Ovary (tissue), 9 donors: Measurements from ENCODE around the gene PLSCR1. TPM values are rescaled to one million over a fixed set of nuclear protein-coding genes. Genes with fewer than 3 reads are reported as not detected.

Experiments used
- DNase-seq, 5 donors: peaks; one replicate each; pipeline ENCODE4 v3.0.0-alpha.2; 2019 to 2020
- H3K27ac ChIP-seq, 2 donors: fragments of 200-600 bp; one replicate each; pipeline versions ENCODE4 v1.5.1 to v1.8.0; 2019 to 2022
- H3K27me3 ChIP-seq: fragments of 200-600 bp; one replicate; pipeline ENCODE4 v1.8.0; 2022
- H3K36me3 ChIP-seq: fragments of 200-600 bp; sonication (generic); one replicate; pipeline ENCODE4 v1.5.1; 2019
- H3K4me1 ChIP-seq: one replicate; pipeline ENCODE4 v1.8.1; 2013; ENCODE audit warnings: mild to moderate bottlenecking, moderate library complexity; ENCODE audit not compliant: insufficient read depth
- H3K4me3 ChIP-seq: fragments of 200-600 bp; sonication (generic); one replicate; pipeline ENCODE4 v1.5.1; 2017
- H3K9me3 ChIP-seq, 2 donors: fragments of 200-600 bp in 1 of 2; sonication (generic) in 1 of 2; one replicate each; pipeline versions ENCODE4 v1.5.1 to v1.8.1; 2013 to 2019; ENCODE audit warnings: mild to moderate bottlenecking in 1 of 2, moderate library complexity in 1 of 2
- CTCF ChIP-seq, 3 donors: fragments of 450-650 bp in 2 of 3; fragments of 200-600 bp in 1 of 3; IDR thresholded peaks; one replicate each; pipeline versions ENCODE4 v1.5.1 to v1.8.0; 2016 to 2022; ENCODE audit warnings: antibody characterized with exemption in 3 of 3, mild to moderate bottlenecking in 1 of 3
- EP300 ChIP-seq: sonication (generic); formaldehyde crosslinking; IDR thresholded peaks from one replicate; pipeline ENCODE4 v1.6.1; 2017; ENCODE audit warnings: antibody characterized with exemption
- POLR2A ChIP-seq: fragments of 450-650 bp; IDR thresholded peaks from one replicate; pipeline ENCODE4 v1.6.1; 2017; ENCODE audit warnings: antibody characterized with exemption, mild to moderate bottlenecking, moderate library complexity
- WGBS, 3 donors: extraction: QIAGEN DNeasy Blood & Tissue Kit in 1 of 3; methylation state at CpG; one replicate each; pipeline versions ENCODE4 v1.1.5 to v1.1.7; 2013 to 2017; 5-methylcytosine and 5-hydroxymethylcytosine counted together
- intact Hi-C, 4 donors: fragments of 100-400 bp; cut with DNase I; formaldehyde crosslinking; loops; one replicate each; pipeline versions ENCODE4 v1.11.0 to v1.15.1; 2022 to 2023
- polyA plus RNA-seq, 2 donors: library from polyadenylated mRNA; stranded (reverse); fragments of 200-250 nt in 1 of 2; fragments of 350-450 nt in 1 of 2; fragmentation: Illumina TruSeq in 1 of 2; extraction: RNeasy Lipid Tissue Mini Kit (QIAGEN cat#74804) in 1 of 2; gene quantifications; one replicate each; pipeline ENCODE4 v1.2.3, GENCODE V29; 2013 to 2014
- total RNA-seq, 7 donors: library from RNA; depleted of rRNA in 2 of 7; stranded (reverse); fragments of >200 nt in 2 of 7; fragmentation: NEBNext Ultra II Directional in 3 of 7; extraction: Animal tissue kit (Norgen Biotek cat#: 25700) in 3 of 7; gene quantifications; one replicate each; pipeline versions ENCODE4 v1.1.0 to v1.2.4, GENCODE V29; 2016 to 2023
- donor health status: DM: no; HTN: no; CAD: no; lungs with moderate emphysema.
- donor health status: DM: no; HTN: no; CAD: no.
- donor health status: Bipolar disorder and iron deficiency.
- donor health status: DM: yes; HTN: yes; CAD: no.
- donor health status: DM: no; HTN: no; CAD: no.
- donor health status: DM: yes; HTN: yes; CAD: no.

Gene PLSCR1
- total and polyA plus RNA-seq, 9 donors, result 56.6 to 156 (median 109) TPM

- Histone ChIP-seq H3K4me1 (no peaks in the 10 kb centered on the region), H3K27me3 (no peaks in the 10 kb centered on the region), H3K27ac (no peak overlapping the region), H3K36me3 (no peaks in the 10 kb centered on the region), H3K9me3 (no peaks in the 10 kb centered on the region), H3K4me3 (no peak overlapping the region)
- WGBS, 3 donors, result 0 to 90% (median 83%) methylated on average over 1 of the region's 1 CpG
- intact Hi-C loops, result no loop called here
- TF ChIP-seq CTCF (IDR thresholded peaks at IDR 0.05) (no peak), EP300 (no peak), POLR2A (no peak)
- DNase-seq, result no peak
Observed at GRCh38 chr3:146496251-146496650, 48.2 kb downstream of the PLSCR1 start.

GRCh38 chr3:146493761-146494160 is 50.6 kb downstream of the PLSCR1 start:
- 88 to 92% (median 89%) methylated on average over 2 of the region's 2 CpGs for WGBS, 3 donors
- TF ChIP-seq EP300, result no peak
- TF ChIP-seq CTCF (IDR thresholded peaks at IDR 0.05), result no peak
- no peak for TF ChIP-seq POLR2A
- no peak for DNase-seq
- Histone ChIP-seq H3K4me1 (no peaks in the 10 kb centered on the region), H3K36me3 (no peaks in the 10 kb centered on the region), H3K27me3 (no peaks in the 10 kb centered on the region), H3K4me3 (no peak overlapping the region), H3K9me3 (no peaks in the 10 kb centered on the region), H3K27ac (no peak overlapping the region)
- intact Hi-C loops, result no loop called here

DNA sequence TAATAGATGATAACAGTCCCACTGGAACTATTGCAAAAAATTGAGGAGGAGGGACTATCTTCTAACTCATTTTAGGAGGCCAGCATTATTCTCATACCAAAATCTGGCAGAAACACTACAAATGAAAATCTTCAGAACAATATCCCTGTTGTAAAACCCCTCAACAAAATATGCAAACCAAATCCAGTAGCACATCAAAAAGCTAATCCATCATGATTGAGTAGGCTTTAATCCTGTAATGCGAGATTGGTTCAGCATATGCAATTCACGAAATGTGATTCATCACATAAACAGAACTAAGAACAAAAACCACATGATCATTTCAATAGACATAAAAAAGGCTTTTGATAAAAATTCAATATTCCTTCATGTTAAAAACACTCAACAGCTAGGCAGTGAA is 51.2 kb downstream of the PLSCR1 start:
- TF ChIP-seq POLR2A (no peak), CTCF (IDR thresholded peaks at IDR 0.05) (no peak), EP300 (no peak)
- H3K36me3 ChIP-seq, result no peaks in the 10 kb centered on the region
- intact Hi-C loops, result no loop called here
- no peaks in the 10 kb centered on the region for H3K9me3 ChIP-seq
- no peak for DNase-seq
- 85 to 91% (median 89%) methylated on average over 2 of the region's 2 CpGs for WGBS, 3 donors
- no peaks in the 10 kb centered on the region for H3K4me1 ChIP-seq
- no peak overlapping the region for H3K4me3 ChIP-seq
- no peak overlapping the region for H3K27ac ChIP-seq
- H3K27me3 ChIP-seq, result no peaks in the 10 kb centered on the region

DNA sequence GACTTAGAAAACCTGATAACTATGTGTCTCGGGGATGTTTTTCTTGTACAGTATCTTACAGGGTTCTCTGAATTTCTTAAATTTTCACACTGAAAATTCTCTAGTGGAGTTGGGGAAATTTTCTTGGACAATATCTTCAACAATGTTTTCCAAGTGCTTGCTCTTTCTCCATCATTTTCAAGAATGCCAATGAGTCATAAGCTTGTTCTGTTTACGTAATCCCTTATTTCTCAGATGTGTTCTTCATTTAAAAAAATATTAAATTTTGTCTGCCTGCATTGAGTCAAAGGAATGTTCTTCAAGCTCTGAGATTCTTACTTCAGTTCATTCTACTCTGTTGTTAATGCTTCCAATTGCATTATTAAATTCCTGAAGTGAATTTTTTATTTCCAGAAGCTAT is 53.1 kb downstream of the PLSCR1 start:
- no peaks in the 10 kb centered on the region for H3K4me1 ChIP-seq
- H3K27me3 ChIP-seq, result no peaks in the 10 kb centered on the region
- no peak for DNase-seq
- TF ChIP-seq CTCF (IDR thresholded peaks at IDR 0.05) (no peak), EP300 (no peak), POLR2A (no peak)
- H3K27ac ChIP-seq, result no peak overlapping the region
- no peaks in the 10 kb centered on the region for H3K36me3 ChIP-seq
- no peaks in the 10 kb centered on the region for H3K9me3 ChIP-seq
- intact Hi-C loops, result no loop called here
- no peak overlapping the region for H3K4me3 ChIP-seq
- 39 to 91% (median 89%) methylated on average over 2 of the region's 2 CpGs for WGBS, 3 donors

DNA sequence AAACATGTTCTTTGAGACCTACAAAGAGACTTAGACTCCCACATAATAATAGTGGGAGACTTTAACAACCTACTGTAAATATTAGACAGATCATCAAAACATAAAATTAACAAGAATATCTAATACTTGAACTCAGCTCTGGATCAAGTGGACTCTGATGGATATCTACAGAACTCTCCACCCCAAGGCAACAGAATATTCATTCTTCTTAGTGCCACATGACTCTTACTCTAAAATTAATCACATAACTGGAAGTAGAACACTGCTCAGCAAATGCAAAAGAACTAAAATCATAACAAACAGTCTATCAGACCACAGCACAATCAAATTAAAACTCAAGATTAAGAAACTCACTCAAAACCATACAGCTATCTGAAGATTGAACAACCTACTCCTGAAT is 59.1 kb downstream of the PLSCR1 start:
- Histone ChIP-seq H3K36me3 (no peaks in the 10 kb centered on the region), H3K4me1 (no peaks in the 10 kb centered on the region), H3K27me3 (no peaks in the 10 kb centered on the region), H3K27ac (no peak overlapping the region), H3K4me3 (no peak overlapping the region), H3K9me3 (peaks cover 0 to 3% of the 10 kb centered on the region in 2 donors)
- DNase-seq, result no peak
- no peak for TF ChIP-seq POLR2A
- TF ChIP-seq CTCF (IDR thresholded peaks at IDR 0.05), result no peak
- TF ChIP-seq EP300, result no peak
- intact Hi-C loops, result no loop called here
